ENCODE measurements around the gene DGKI. TPM values are rescaled to one million over a fixed set of nuclear protein-coding genes. Genes with fewer than 3 reads are reported as not detected.

The DGKI gene
- total and polyA plus RNA-seq, 2 experiments from 2014 or later, result 0.16 to 1.0 TPM

DNA sequence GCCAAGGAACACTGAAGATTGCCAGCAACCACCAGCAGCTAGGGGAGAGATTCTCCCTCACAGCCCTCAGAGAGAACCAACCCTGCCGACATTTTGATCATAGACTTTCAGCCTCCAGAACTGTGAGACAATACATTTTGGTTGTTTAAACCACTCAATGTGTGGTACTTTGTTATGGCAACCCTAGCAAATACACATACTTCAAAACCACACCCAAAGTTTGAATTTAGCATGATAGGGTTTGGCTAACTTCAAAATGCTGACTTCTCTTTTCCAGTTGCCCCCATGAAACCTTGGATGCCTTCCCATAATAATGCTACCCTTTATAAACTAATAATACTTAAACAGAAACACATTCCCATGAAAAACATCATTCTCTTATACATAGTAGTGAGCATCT, 149.8 kb downstream of the DGKI start:
- Mint-ChIP-seq H3K4me3 (no peak overlapping the region), H3K36me3 (ENCODE audit: low read depth) (no peaks in the 10 kb centered on the region), H3K9me3 (no peaks in the 10 kb centered on the region), H3K27ac (no peak overlapping the region), H3K27me3 (ENCODE audit: insufficient read depth, low read depth, poor library complexity) (no peaks in the 10 kb centered on the region), H3K4me1 (no peaks in the 10 kb centered on the region)
- no peak overlapping the region for H2AFZ ChIP-seq
- H3K36me3 ChIP-seq (ENCODE audit: insufficient read depth), result no peaks in the 10 kb centered on the region
- no peak for TF ChIP-seq NANOG (IDR thresholded peaks at IDR 0.05; ENCODE audit: borderline replicate concordance)
- TF ChIP-seq, protein P1, sequence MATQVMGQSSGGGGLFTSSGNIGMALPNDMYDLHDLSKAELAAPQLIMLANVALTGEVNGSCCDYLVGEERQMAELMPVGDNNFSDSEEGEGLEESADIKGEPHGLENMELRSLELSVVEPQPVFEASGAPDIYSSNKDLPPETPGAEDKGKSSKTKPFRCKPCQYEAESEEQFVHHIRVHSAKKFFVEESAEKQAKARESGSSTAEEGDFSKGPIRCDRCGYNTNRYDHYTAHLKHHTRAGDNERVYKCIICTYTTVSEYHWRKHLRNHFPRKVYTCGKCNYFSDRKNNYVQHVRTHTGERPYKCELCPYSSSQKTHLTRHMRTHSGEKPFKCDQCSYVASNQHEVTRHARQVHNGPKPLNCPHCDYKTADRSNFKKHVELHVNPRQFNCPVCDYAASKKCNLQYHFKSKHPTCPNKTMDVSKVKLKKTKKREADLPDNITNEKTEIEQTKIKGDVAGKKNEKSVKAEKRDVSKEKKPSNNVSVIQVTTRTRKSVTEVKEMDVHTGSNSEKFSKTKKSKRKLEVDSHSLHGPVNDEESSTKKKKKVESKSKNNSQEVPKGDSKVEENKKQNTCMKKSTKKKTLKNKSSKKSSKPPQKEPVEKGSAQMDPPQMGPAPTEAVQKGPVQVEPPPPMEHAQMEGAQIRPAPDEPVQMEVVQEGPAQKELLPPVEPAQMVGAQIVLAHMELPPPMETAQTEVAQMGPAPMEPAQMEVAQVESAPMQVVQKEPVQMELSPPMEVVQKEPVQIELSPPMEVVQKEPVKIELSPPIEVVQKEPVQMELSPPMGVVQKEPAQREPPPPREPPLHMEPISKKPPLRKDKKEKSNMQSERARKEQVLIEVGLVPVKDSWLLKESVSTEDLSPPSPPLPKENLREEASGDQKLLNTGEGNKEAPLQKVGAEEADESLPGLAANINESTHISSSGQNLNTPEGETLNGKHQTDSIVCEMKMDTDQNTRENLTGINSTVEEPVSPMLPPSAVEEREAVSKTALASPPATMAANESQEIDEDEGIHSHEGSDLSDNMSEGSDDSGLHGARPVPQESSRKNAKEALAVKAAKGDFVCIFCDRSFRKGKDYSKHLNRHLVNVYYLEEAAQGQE (IDR thresholded peaks at IDR 0.05; ENCODE audit: unreplicated experiment), result no peak
- TF ChIP-seq, protein P2, sequence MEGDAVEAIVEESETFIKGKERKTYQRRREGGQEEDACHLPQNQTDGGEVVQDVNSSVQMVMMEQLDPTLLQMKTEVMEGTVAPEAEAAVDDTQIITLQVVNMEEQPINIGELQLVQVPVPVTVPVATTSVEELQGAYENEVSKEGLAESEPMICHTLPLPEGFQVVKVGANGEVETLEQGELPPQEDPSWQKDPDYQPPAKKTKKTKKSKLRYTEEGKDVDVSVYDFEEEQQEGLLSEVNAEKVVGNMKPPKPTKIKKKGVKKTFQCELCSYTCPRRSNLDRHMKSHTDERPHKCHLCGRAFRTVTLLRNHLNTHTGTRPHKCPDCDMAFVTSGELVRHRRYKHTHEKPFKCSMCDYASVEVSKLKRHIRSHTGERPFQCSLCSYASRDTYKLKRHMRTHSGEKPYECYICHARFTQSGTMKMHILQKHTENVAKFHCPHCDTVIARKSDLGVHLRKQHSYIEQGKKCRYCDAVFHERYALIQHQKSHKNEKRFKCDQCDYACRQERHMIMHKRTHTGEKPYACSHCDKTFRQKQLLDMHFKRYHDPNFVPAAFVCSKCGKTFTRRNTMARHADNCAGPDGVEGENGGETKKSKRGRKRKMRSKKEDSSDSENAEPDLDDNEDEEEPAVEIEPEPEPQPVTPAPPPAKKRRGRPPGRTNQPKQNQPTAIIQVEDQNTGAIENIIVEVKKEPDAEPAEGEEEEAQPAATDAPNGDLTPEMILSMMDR (conservative IDR thresholded peaks at IDR 0.05; ENCODE audit: low read depth in 2 of 2), result no peak
- no peak for TF ChIP-seq CREB1 (CRISPR knock-in tag; IDR thresholded peaks at IDR 0.05; ENCODE audit: low read depth)
- no peak for TF ChIP-seq EZH2 (IDR thresholded peaks at IDR 0.05; ENCODE audit: low read depth, unreplicated experiment)
- no peak for TF ChIP-seq STAT1 (IDR thresholded peaks at IDR 0.05; ENCODE audit: unreplicated experiment)
- TF ChIP-seq JUNB (IDR thresholded peaks at IDR 0.05; ENCODE audit: unreplicated experiment), result no peak
- no peak for TF ChIP-seq EZH2phosphoT487 (IDR thresholded peaks at IDR 0.05; ENCODE audit: unreplicated experiment)
- TF ChIP-seq, protein P3, sequence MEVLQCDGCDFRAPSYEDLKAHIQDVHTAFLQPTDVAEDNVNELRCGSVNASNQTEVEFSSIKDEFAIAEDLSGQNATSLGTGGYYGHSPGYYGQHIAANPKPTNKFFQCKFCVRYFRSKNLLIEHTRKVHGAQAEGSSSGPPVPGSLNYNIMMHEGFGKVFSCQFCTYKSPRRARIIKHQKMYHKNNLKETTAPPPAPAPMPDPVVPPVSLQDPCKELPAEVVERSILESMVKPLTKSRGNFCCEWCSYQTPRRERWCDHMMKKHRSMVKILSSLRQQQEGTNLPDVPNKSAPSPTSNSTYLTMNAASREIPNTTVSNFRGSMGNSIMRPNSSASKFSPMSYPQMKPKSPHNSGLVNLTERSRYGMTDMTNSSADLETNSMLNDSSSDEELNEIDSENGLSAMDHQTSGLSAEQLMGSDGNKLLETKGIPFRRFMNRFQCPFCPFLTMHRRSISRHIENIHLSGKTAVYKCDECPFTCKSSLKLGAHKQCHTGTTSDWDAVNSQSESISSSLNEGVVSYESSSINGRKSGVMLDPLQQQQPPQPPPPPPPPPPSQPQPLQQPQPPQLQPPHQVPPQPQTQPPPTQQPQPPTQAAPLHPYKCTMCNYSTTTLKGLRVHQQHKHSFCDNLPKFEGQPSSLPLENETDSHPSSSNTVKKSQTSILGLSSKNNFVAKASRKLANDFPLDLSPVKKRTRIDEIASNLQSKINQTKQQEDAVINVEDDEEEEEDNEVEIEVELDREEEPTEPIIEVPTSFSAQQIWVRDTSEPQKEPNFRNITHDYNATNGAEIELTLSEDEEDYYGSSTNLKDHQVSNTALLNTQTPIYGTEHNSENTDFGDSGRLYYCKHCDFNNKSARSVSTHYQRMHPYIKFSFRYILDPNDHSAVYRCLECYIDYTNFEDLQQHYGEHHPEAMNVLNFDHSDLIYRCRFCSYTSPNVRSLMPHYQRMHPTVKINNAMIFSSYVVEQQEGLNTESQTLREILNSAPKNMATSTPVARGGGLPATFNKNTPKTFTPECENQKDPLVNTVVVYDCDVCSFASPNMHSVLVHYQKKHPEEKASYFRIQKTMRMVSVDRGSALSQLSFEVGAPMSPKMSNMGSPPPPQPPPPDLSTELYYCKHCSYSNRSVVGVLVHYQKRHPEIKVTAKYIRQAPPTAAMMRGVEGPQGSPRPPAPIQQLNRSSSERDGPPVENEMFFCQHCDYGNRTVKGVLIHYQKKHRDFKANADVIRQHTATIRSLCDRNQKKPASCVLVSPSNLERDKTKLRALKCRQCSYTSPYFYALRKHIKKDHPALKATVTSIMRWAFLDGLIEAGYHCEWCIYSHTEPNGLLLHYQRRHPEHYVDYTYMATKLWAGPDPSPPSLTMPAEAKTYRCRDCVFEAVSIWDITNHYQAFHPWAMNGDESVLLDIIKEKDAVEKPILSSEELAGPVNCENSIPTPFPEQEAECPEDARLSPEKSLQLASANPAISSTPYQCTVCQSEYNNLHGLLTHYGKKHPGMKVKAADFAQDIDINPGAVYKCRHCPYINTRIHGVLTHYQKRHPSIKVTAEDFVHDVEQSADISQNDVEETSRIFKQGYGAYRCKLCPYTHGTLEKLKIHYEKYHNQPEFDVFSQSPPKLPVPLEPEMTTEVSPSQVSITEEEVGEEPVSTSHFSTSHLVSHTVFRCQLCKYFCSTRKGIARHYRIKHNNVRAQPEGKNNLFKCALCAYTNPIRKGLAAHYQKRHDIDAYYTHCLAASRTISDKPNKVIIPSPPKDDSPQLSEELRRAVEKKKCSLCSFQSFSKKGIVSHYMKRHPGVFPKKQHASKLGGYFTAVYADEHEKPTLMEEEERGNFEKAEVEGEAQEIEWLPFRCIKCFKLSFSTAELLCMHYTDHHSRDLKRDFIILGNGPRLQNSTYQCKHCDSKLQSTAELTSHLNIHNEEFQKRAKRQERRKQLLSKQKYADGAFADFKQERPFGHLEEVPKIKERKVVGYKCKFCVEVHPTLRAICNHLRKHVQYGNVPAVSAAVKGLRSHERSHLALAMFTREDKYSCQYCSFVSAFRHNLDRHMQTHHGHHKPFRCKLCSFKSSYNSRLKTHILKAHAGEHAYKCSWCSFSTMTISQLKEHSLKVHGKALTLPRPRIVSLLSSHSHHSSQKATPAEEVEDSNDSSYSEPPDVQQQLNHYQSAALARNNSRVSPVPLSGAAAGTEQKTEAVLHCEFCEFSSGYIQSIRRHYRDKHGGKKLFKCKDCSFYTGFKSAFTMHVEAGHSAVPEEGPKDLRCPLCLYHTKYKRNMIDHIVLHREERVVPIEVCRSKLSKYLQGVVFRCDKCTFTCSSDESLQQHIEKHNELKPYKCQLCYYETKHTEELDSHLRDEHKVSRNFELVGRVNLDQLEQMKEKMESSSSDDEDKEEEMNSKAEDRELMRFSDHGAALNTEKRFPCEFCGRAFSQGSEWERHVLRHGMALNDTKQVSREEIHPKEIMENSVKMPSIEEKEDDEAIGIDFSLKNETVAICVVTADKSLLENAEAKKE (CRISPR knock-in tag; IDR thresholded peaks at IDR 0.05), result no peak
- TF ChIP-seq ZNF331 (CRISPR knock-in tag; IDR thresholded peaks at IDR 0.05; ENCODE audit: low read depth), result no peak
- TF ChIP-seq ZNF114 (CRISPR knock-in tag; IDR thresholded peaks at IDR 0.05), result no peak
- TF ChIP-seq, protein P4, sequence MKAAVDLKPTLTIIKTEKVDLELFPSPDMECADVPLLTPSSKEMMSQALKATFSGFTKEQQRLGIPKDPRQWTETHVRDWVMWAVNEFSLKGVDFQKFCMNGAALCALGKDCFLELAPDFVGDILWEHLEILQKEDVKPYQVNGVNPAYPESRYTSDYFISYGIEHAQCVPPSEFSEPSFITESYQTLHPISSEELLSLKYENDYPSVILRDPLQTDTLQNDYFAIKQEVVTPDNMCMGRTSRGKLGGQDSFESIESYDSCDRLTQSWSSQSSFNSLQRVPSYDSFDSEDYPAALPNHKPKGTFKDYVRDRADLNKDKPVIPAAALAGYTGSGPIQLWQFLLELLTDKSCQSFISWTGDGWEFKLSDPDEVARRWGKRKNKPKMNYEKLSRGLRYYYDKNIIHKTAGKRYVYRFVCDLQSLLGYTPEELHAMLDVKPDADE (IDR thresholded peaks at IDR 0.05), result no peak
- TF ChIP-seq POLR2AphosphoS5 (IDR thresholded peaks at IDR 0.05; ENCODE audit: low read depth), result no peak
- DNase-seq (ENCODE audit: low spot score), result no peak
- H3K27me3 ChIP-seq (ENCODE audit: insufficient read depth), result no peaks in the 10 kb centered on the region
- no peaks in the 10 kb centered on the region for H3K79me2 ChIP-seq (replicated peaks; ENCODE audit: insufficient read depth)
- no peaks in the 10 kb centered on the region for H3F3A ChIP-seq (replicated peaks; ENCODE audit: low read depth)
- no peak overlapping the region for H3K4me3 ChIP-seq
- no peaks in the 10 kb centered on the region for H3K4me1 ChIP-seq (ENCODE audit: insufficient read depth)
- H3K9me2 ChIP-seq (ENCODE audit: insufficient read depth), result no peaks in the 10 kb centered on the region
- H3K27ac ChIP-seq (ENCODE audit: low read depth), result no peak overlapping the region
- H4K20me1 ChIP-seq (replicated peaks; ENCODE audit: insufficient read depth), result no peaks in the 10 kb centered on the region
- no peak overlapping the region for H3K4me2 ChIP-seq
- ATAC-seq, result no peak

Measured in GM23338 (cell line).